ENCODE results near the gene RAB26.
A peak's percentile ranks its signal among the peaks of the same experiment; 100 is the strongest.
"Not testable (repeated sequence)": the region's sequence is repeated elsewhere in the genome, so short reads cannot be mapped to it uniquely, and the experiment has no call there.

The RAB26 gene

GRCh38 chr16:2147981-2148671 lies at the start of gene RAB26:
TSS of gene RAB26 (plus strand) at chr16:2148625. CDS start at chr16:2148784, 159 bp downstream.
- DNase-seq: peak; percentile 56

- DNase-seq: not testable (repeated sequence)
Observed at GRCh38 chr16:2101581-2101980, 46.8 kb upstream of the RAB26 start.

GRCh38 chr16:2102471-2102870 lies 46.0 kb upstream of the RAB26 start:
- no peak for DNase-seq

- not testable (repeated sequence) for DNase-seq
Observed at GRCh38 chr16:2104464-2104863, 44.0 kb upstream of the RAB26 start.

GRCh38 chr16:2105291-2105690 lies 43.1 kb upstream of the RAB26 start:
- not testable (repeated sequence) for DNase-seq

GRCh38 chr16:2105769-2106168 lies 42.7 kb upstream of the RAB26 start:
- not testable (repeated sequence) for DNase-seq

- DNase-seq: not testable (repeated sequence)
Observed at GRCh38 chr16:2106211-2106610, 42.2 kb upstream of the RAB26 start.

- DNase-seq: not testable (repeated sequence)
Observed at GRCh38 chr16:2107121-2107790, 41.2 kb upstream of the RAB26 start.

GRCh38 chr16:2107791-2108125 lies 40.7 kb upstream of the RAB26 start:
- not testable (repeated sequence) for DNase-seq

- DNase-seq: not testable (repeated sequence)
Observed at GRCh38 chr16:2108446-2109270, 39.8 kb upstream of the RAB26 start.

GRCh38 chr16:2109271-2109580 lies 39.2 kb upstream of the RAB26 start:
- DNase-seq: not testable (repeated sequence)

GRCh38 chr16:2109872-2110271 lies 38.6 kb upstream of the RAB26 start:
- DNase-seq: not testable (repeated sequence)

GRCh38 chr16:2110332-2111008 lies 38.0 kb upstream of the RAB26 start:
- not testable (repeated sequence) for DNase-seq

- not testable (repeated sequence) for DNase-seq
Observed at GRCh38 chr16:2111009-2111353, 37.4 kb upstream of the RAB26 start.

- DNase-seq: not testable (repeated sequence)
Observed at GRCh38 chr16:2111412-2112335, 36.8 kb upstream of the RAB26 start.

- DNase-seq: not testable (repeated sequence)
Observed at GRCh38 chr16:2112539-2113106, 35.8 kb upstream of the RAB26 start.

- not testable (repeated sequence) for DNase-seq
Observed at GRCh38 chr16:2114225-2114624, 34.2 kb upstream of the RAB26 start.

- not testable (repeated sequence) for DNase-seq
Observed at GRCh38 chr16:2114885-2115590, 33.4 kb upstream of the RAB26 start.

- DNase-seq: no peak
Observed at GRCh38 chr16:2115591-2115973, 32.8 kb upstream of the RAB26 start.

- DNase-seq: not testable (repeated sequence)
Observed at GRCh38 chr16:2116428-2116827, 32.0 kb upstream of the RAB26 start.

GRCh38 chr16:2117341-2117740 lies 31.1 kb upstream of the RAB26 start:
- not testable (repeated sequence) for DNase-seq

Data from activated CD4-positive, alpha-beta T cell treated with anti-CD3 and anti-CD28 coated beads for 48 hours (primary cell).